ENCODE data around the gene NOC4L. TPM values are rescaled to one million over a fixed set of nuclear protein-coding genes. Genes with fewer than 3 reads are reported as not detected.
"Not testable (repeated sequence)": the region's sequence is repeated elsewhere in the genome, so short reads cannot be mapped to it uniquely, and the experiment has no call there.

The NOC4L gene
- total RNA-seq, 1 donor = 17.2 TPM

DNA sequence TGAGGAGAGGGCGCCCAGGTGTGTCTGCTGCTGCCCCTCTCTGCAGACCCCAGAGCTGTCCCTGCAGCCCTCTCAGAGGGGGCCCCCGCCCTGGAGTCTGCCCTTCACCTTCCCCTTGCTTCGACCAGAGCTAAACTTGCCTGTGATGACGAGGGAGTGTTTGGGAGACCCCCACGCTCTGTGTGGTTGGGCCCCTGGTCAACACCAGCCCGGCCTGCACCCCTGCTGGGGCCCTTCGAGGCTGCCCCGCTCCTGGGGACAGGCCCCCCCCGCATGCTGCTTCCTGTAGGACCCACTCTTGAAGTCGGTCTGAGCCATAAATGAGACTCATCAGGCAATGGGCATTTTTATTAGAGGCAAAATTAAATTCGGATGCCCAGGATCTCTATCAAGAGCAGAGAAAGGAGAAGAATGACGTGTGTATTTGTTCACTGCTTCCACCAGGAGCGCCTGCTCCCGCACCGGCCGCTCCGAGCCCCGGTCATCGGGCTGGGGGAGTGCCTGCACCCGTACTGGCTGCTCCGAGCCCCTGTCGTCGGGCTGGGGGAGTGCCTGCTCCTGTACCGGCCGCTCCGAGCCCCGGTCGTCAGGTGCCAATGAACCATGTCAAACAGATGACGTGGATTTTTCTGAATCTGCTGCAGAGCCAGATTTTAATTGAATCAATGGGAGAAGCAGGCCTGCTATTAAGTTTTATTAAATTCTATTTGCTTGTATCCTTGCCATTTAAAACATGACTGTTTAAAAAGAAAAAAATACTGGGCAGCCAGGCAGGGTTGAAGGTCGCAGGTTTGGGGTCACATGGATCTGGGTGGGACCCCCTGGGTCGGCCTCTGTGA is 47.7 kb downstream of the NOC4L start:
- no peak for DNase-seq (ENCODE audit: low read depth in 2 of 3, low spot score in 2 of 3)

DNA sequence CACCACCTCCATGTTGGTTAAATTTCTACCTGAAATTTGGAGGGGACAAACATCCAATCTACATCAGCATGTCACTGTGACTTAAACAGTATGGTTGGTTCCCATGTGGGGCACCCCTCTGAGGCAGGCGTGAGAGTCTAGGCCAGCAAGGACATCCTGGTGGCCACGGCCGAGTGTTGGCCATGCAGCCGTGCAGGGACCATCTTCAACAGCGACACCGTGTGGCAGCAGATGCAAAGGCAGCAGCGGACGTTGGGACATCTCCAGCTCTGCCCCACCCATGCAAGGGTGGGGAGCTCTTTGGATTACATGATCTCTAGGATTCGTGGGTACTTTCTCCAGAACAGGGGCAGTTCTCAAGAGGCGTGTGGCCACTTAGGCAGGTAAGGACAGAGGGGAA is 49.8 kb downstream of the NOC4L start:
- no peak for DNase-seq (ENCODE audit: low read depth in 2 of 3, low spot score in 2 of 3)

DNA sequence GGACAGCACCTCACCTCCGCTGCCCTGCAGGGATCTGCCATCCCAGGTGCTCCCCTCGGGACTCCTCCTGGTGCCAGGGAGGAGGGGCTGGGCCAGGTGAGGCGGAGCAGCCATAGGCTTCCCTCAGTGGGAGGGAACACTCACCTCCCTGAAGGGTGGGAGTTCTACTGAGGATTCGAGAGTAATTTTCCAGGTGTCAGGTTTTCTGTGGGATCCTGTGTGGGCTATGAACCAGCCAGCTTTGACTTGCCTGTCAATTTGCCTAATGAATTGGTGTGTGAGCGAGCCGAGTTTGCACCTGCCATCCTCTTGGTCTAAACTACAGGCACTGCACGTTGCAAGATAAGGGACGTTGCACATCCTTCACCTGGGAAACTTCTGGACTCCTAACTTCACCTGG is 50.3 kb downstream of the NOC4L start:
- no peak for DNase-seq (ENCODE audit: low read depth in 2 of 3, low spot score in 2 of 3)

DNA sequence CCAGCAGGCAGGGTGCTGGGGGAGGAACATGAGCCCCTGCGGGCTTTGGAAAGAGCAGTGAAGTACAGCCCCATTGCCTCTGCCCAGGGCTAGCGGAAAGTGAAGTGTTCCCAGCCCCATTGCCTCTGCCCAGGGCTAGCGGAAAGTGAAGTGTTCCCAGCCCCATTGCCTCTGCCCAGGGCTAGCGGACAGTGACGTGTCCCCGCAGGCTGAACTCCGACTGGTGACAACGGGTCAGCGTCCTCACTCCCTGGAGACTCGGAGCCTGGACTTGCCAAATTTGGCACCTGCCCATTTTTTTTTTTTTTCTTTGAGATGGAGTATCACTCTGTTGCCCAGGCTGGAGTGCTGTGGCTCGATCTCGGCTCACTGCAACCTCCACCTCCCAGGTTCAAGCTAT is 51.0 kb downstream of the NOC4L start:
- DNase-seq (ENCODE audit: low read depth in 2 of 3, low spot score in 2 of 3) = not testable (repeated sequence)

DNA sequence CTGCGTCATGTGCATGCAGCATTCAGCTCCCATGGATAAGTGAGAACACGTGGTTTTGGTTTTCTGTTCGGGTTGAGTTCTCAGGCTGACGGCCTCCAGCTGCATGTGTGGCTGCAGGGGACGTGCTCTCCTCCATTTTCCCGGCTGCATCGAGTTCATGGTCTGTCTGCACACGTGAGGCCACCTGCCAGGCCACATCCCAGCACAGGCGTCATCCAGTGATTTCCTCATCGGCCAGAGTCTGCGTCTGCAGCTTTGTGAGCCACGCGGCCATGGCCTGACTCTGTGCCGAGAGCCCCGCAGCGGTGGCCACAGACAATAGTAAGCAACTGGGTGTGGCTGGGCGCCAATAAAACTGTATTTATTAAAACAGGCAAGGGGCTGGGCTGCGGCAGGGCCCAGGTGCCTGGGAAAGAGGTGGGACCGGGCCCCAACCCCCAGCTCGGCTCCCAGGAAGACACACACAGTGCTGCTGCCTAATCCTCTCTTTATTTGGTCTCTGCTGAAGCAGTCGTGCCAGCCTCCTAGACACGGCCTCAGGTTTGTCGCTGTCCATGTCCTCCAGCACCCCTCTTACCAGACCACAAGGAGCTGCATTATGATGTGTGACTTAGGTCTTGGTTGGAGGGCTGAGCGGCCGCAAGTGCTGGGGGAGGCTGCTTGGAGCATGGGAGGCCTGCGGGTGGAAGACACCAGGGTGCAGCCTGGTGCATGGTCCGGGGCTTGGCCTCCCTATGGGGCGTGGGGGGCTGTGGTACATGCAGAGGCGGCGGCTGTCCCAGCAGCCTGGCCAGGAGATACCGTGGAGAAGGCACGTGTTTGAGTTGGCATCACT is 52.0 kb downstream of the NOC4L start:
- no peak for DNase-seq (ENCODE audit: low read depth in 2 of 3, low spot score in 2 of 3)

DNA sequence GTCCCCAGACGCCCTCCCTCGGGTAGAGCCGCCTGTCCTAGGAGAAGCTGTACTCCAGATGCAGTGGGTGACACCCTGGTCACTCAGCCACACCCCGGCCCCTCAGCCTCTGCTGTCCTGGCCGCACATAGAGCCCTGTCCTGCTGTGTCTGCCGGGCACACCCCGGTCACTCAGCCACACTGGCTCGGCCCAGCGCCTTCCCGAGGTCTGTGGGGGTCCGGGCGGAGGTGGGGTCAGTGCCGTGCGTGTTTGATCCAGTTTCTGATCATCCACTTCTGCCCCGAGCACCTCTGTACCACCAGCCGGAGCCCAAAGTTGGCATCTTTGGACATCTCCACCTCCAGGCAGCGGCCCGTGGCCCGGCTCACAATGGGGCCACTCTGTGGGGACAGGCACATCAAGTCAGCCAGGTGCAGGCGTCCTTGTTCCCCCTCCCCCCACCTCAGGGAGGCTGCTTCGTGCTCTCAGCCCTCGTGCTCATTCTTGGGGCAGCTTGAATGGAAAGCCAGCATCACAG is 52.7 kb downstream of the NOC4L start:
- DNase-seq (ENCODE audit: low read depth in 2 of 3, low spot score in 2 of 3) = no peak

DNA sequence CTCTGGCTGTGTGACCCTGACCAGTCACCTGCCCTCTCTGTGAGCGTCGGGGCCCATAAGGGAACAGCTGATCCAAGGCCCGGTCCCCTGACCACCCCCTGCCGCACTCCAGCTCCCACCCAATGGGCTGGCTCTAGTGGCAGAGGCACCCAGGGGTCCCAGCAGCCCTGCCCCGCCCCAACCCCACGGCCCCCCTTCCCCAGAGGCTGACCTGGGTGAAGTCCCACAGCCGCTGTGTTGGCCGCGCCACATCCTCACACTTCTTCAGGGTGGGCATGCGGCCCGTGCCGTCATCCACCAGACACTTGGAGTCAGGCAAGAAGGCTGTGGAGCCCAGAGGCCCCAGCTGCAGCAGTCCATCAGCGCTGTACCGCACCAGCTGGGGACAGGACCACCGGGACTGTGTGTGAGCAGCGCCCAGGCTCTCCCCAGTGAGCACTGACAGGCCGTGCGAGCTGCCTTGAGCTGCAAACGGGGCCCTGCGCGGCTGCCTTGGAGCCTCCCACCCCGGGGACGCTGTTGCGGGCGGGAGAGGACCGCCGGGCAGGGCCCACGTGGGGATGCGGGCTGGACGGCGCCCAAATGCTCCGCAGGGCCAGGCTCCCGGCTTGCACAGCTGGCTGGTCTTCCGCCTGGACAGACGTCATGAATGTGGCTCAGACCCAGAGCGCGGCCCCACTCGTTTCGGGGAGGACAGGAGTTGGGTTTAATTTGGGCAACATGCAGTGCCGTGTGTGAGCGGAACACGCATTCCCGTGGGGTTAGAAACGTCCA is 53.5 kb downstream of the NOC4L start:
- no peak for DNase-seq (ENCODE audit: low read depth in 2 of 3, low spot score in 2 of 3)

DNA sequence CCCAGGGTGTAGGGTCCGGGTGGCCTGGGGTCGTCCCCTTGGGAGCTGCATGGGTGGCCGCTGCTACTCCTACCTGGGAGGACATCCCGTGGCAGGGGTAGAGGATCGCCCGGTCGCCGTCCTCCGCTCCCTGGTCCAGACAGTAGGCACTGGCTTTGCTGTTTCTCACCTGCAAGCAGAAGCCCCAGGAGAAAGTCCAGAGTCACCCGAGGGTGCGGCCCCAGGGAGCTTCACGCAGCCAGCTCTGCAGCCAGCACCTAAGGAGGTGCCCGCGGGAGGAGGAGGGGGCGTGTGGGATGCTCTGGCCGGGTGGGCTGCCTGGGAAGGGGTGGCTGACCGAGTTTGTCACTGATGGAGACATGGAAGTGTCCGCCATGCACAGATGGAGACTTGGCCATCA is 54.8 kb downstream of the NOC4L start:
- no peak for DNase-seq (ENCODE audit: low read depth in 2 of 3, low spot score in 2 of 3)

DNA sequence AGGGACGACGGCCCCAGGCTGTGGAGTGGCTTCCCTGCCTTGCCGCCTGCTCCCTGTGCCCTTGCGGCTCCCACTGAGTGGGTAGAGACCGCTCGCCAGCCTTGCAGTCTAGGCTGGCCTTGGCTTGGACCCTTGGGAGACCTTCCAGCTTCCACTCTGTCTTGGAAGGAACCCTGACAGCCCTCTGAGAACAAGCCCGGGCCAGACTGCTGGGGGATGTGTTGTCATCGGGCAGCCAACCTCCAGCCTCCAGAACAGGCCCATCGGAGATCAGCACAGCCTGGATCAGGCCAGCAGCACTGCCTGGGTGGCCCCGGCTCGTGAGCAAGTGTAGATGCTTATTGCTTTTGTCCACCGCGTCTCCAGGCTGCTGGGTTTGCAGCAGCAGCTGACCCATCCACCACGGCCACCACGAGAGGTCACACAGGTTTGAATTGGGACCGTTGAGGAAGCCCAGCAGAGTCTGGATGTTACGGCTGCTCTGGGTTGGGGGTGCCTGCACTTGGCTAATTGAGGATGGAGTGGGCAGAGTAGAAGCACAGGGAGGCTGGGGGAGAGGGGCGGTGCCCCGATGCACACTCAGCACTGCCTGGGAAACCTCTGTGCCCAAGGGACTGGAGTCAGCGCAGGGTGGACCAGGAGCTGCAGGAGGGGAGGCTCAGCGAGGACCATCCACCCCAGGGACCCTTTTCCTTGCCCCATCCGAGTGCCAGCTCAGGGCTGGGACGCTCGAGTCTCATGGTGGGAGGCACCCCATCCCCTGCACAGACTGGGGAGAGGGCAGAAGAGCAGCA is 55.5 kb downstream of the NOC4L start:
- DNase-seq (ENCODE audit: low read depth in 2 of 3, low spot score in 2 of 3) = no peak

DNA sequence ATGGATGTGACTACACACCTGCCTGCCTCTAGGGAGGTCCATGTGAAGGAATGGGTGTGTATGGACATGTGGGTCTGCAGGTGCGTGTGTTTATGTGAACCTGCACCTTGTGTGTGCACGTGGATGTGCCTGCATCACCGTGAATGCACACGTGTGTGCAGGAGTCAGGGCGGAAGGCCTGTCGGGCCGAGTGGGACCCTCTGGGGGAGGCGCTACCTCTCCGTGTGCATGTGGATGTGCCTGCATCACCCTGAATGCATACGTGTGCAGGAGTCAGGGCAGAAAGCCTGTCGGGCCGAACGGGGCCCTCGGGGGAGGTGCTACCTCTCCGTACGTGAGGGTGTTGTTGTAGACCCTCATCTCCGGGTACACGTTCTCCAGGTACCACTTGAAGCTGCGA is 56.5 kb downstream of the NOC4L start:
- no peak for DNase-seq (ENCODE audit: low read depth in 2 of 3, low spot score in 2 of 3)

DNA sequence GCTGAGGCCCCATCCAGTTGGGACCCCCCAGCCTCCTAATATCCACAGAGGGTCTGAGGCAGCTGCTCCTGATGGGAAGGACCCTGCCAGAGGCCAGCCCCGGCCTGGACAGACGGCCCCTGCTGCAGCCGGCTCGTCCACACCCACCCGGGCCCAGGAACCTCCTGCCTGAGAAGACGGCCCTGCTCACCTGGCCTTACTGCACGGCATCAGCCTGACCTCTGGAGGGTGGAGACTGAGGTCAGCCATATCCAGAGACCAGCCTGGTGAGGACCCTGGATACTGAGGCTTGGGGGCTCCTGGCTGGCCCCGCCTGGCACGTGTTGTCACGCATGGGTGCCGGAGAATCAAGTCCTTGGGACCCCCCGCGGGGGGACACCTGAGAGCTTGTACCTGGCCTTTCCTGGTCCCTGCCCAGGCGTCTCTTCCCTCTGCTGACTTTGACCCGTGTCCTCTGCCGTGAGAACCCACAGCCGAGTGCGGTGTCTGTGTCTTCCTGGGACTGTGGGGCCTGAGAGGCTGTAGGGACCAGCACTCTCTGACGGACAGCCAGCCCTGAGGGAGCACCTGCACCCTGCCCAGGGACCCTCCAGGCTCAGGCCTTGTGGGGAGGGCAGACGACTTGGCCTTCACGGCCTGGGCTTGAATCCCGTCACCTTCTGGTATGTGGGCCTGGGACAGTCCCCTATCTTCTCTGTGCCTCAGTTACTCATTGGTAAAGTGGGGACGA is 57.3 kb downstream of the NOC4L start:
- no peak for DNase-seq (ENCODE audit: low read depth in 2 of 3, low spot score in 2 of 3)

Small RNAs within 50 kb of the gene (small RNA-seq; reads per million reads assigned to genes)
- not detected for gene AC138466.3

Other genes starting within 250 kb of the NOC4L start
- gene ULK1, start 249.8 kb upstream of the NOC4L start, total RNA-seq = 39.9 TPM
- gene PUS1, start 215.2 kb upstream of the NOC4L start, total RNA-seq = 30.2 TPM
- gene EP400, start 194.5 kb upstream of the NOC4L start, total RNA-seq = 19.9 TPM
- 15.3 TPM for gene DDX51, start 138 bp upstream of the NOC4L start, total RNA-seq
- not detected for gene GALNT9, start 185.1 kb downstream of the NOC4L start, total RNA-seq

All from hematopoietic multipotent progenitor cell (in vitro differentiated cells).